Activated CD8-positive, alpha-beta memory T cell treated with anti-CD3 and anti-CD28 coated beads, Interleukin-2, amount 10 ng/mL, durations not matched to agents 7 days and 5 days (primary cell): ENCODE results near the gene PCDHA10. TPM values are rescaled to one million over a fixed set of nuclear protein-coding genes. Genes with fewer than 3 reads are reported as not detected.
"Not testable (repeated sequence)": the region's sequence is repeated elsewhere in the genome, so short reads cannot be mapped to it uniquely, and the experiment has no call there.

Experiments used
- ATAC-seq: fragments of 150-1000 bp; cut with Tn5 transposase; one replicate; pipeline ENCODE4 v1.10.0; 2021; ENCODE audit warnings: moderate library complexity
- CTCF ChIA-PET: fragments of 350-600 bp; sonication (Branson Sonifier 250); formaldehyde crosslinking; loops from one replicate; lab custom pipeline; 2021; ENCODE audit warnings: antibody characterized with exemption; lab: Charles Lee
- DNase-seq: peaks from one replicate; pipeline ENCODE4 v3.0.0-alpha.2; 2020
- H3K27ac Mint-ChIP-seq: one replicate; pipeline ENCODE4 v1.8.0; 2021; ENCODE audit warnings: mild to moderate bottlenecking, mixed read lengths
- H3K27me3 Mint-ChIP-seq: one replicate; pipeline ENCODE4 v1.8.0; 2021; ENCODE audit warnings: mixed read lengths
- H3K36me3 Mint-ChIP-seq: one replicate; pipeline ENCODE4 v1.8.0; 2021; ENCODE audit warnings: mild to moderate bottlenecking, mixed read lengths
- H3K4me1 Mint-ChIP-seq: one replicate; pipeline ENCODE4 v1.8.0; 2021; ENCODE audit warnings: mixed read lengths
- H3K4me3 Mint-ChIP-seq: one replicate; pipeline ENCODE4 v1.8.0; 2021; ENCODE audit warnings: mild to moderate bottlenecking, moderate library complexity, mixed read lengths
- H3K9me3 Mint-ChIP-seq: one replicate; pipeline ENCODE4 v1.8.0; 2022; ENCODE audit warnings: low read depth, mixed read lengths
- total RNA-seq, 2 experiments: library from RNA; stranded (reverse); gene quantifications; one replicate each; pipeline ENCODE4 v1.2.3, GENCODE V29; 2021

Gene PCDHA10
- not detected for total RNA-seq

GRCh38 chr5:140855772-140856674, at the start of gene PCDHA10:
TSS of gene PCDHA10 (plus strand) at chr5:140855897. CDS start at chr5:140856049, 152 bp downstream.
- ATAC-seq = no peak
- no peak within 1 kb of the TSS for H3K27ac Mint-ChIP-seq
- H3K36me3 Mint-ChIP-seq = peaks cover 5% of the 10 kb centered on the region
- no peak within 1 kb of the TSS for H3K4me3 Mint-ChIP-seq
- CTCF ChIA-PET = no interaction called here
- H3K27me3 Mint-ChIP-seq = peaks cover 9% of the 10 kb centered on the region
- DNase-seq = no peak
- peaks cover 13% of the 10 kb centered on the region for H3K9me3 Mint-ChIP-seq
- H3K4me1 Mint-ChIP-seq = no peaks in the 10 kb centered on the region

DNA sequence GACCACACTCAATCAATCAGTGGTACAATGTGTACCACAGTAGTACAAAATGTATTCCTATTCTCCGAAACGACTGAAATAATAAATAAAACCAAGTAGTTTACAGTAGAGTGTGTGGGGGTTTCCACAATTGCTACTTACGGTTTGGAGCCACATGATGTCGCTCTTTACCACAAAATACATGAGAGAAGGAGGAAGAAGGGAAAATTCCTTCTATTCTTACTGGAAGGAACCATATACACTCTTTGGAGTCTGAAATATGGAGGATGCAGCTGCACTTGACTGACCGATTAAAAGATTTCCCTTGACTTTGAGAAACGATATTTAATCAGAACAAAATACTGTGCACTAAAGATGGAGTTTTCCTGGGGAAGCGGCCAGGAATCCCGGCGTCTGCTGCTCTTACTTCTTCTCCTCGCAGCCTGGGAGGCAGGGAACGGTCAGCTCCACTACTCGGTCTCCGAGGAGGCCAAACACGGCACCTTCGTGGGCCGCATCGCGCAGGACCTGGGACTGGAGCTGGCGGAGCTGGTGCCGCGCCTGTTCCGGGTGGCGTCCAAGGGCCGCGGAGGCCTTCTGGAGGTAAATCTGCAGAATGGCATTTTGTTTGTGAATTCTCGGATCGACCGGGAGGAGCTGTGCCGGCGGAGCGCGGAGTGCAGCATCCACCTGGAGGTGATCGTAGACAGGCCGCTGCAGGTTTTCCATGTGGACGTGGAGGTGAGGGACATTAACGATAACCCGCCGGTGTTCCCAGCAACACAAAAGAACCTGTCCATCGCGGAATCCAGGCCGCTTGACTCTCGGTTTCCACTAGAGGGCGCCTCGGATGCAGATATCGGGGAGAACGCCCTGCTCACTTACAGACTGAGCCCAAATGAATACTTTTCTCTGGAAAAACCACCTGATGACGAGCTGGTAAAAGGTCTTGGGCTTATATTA, 48.6 kb upstream of the PCDHA10 start, which contains the start of gene PCDHA4:
Gene PCDHA4, plus strand, starts transcription at position 235 of the 942 bp plus-strand sequence.
- ATAC-seq = no peak
- Mint-ChIP-seq H3K4me1 (no peaks in the 10 kb centered on the region), H3K9me3 (peaks cover 19% of the 10 kb centered on the region), H3K36me3 (peaks cover 2% of the 10 kb centered on the region), H3K4me3 (no peak within 1 kb of the TSS), H3K27ac (no peak within 1 kb of the TSS), H3K27me3 (no peaks in the 10 kb centered on the region)
- DNase-seq = no peak
- CTCF ChIA-PET = no interaction called here

DNA sequence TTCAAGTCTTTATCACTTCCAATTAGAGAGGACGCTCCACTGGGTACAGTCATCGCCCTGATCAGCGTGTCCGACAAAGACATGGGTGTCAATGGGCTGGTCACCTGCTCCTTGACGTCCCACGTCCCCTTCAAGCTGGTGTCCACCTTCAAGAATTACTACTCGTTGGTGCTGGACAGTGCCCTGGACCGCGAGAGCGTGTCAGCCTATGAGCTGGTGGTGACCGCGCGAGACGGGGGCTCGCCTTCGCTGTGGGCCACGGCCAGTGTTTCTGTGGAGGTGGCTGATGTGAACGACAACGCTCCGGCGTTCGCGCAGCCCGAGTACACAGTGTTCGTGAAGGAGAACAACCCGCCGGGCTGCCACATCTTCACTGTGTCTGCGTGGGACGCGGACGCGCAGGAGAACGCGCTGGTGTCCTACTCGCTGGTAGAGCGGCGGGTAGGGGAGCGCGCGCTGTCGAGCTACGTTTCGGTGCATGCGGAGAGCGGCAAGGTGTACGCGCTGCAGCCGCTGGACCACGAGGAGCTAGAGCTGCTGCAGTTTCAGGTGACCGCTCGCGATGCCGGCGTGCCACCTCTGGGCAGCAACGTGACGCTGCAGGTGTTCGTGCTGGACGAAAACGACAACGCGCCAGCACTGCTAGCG, 47.3 kb upstream of the PCDHA10 start:
- ATAC-seq, H3K27ac Mint-ChIP-seq, H3K27me3 Mint-ChIP-seq, H3K4me1 Mint-ChIP-seq, CTCF ChIA-PET, H3K36me3 Mint-ChIP-seq, H3K4me3 Mint-ChIP-seq, DNase-seq: not testable (repeated sequence)
- H3K9me3 Mint-ChIP-seq = peaks cover 21% of the 10 kb centered on the region

GRCh38 chr5:140808889-140809291, 46.8 kb upstream of the PCDHA10 start:
- Mint-ChIP-seq H3K27me3 (no peaks in the 10 kb centered on the region), H3K4me3 (no peak overlapping the region), H3K36me3 (peaks cover 2% of the 10 kb centered on the region), H3K4me1 (no peaks in the 10 kb centered on the region), H3K9me3 (peaks cover 19% of the 10 kb centered on the region), H3K27ac (no peak overlapping the region)
- ATAC-seq (no peak), DNase-seq (no peak)
- CTCF ChIA-PET = no interaction called here

DNA sequence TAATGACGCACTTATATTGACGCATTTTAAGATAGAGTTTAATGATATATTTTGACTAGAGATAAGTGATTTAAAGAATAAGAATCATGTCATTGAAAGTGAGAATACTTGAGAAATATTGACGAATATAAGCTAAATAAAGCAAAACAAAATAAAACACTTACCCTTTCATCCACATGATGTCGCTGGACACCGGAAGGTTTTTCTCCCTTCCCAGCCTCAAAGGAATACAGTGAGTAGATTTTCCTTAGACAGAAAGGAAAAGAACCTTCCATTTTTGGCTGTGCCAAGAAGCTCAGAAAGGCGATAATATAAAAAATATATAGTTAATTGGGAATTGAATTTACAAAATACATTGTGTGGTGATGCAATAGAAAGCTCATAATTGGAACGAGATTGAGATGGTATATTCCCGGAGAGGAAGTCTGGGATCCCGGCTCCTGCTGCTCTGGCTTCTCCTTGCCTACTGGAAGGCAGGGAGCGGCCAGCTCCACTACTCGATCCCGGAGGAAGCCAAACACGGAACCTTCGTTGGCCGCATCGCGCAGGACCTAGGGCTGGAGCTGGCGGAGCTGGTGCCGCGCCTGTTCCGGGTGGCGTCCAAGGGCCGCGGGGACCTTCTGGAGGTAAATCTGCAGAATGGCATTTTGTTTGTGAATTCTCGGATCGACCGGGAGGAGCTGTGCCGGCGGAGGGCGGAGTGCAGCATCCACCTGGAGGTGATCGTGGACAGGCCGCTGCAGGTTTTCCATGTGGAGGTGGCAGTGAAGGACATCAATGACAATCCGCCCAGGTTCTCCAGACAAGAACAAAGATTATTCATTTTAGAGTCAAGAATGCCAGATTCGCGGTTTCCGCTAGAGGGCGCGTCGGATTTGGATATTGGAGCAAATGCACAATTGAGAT, 34.1 kb upstream of the PCDHA10 start, which contains the start of gene PCDHA5:
Gene PCDHA5, plus strand, starts transcription at position 239 of the 906 bp plus-strand sequence.
- H3K36me3 Mint-ChIP-seq = peaks cover 1% of the 10 kb centered on the region
- H3K27ac Mint-ChIP-seq = no peak within 1 kb of the TSS
- peaks cover 2% of the 10 kb centered on the region for H3K27me3 Mint-ChIP-seq
- no peaks in the 10 kb centered on the region for H3K4me1 Mint-ChIP-seq
- no peak within 1 kb of the TSS for H3K4me3 Mint-ChIP-seq
- CTCF ChIA-PET = no interaction called here
- H3K9me3 Mint-ChIP-seq = peaks cover 6% of the 10 kb centered on the region
- ATAC-seq = no peak
- no peak for DNase-seq

GRCh38 chr5:140822281-140822629, 33.4 kb upstream of the PCDHA10 start:
- Mint-ChIP-seq H3K36me3 (peaks cover 3% of the 10 kb centered on the region), H3K27ac (no peak overlapping the region), H3K9me3 (peaks cover 7% of the 10 kb centered on the region), H3K4me1 (no peaks in the 10 kb centered on the region), H3K27me3 (peaks cover 6% of the 10 kb centered on the region), H3K4me3 (no peak overlapping the region)
- DNase-seq (no peak), ATAC-seq (no peak)
- CTCF ChIA-PET = no interaction called here

GRCh38 chr5:140822969-140823368, 32.7 kb upstream of the PCDHA10 start:
- H3K36me3 Mint-ChIP-seq, H3K4me1 Mint-ChIP-seq, ATAC-seq, DNase-seq, H3K27me3 Mint-ChIP-seq, H3K9me3 Mint-ChIP-seq, H3K4me3 Mint-ChIP-seq, H3K27ac Mint-ChIP-seq, CTCF ChIA-PET: not testable (repeated sequence)

DNA sequence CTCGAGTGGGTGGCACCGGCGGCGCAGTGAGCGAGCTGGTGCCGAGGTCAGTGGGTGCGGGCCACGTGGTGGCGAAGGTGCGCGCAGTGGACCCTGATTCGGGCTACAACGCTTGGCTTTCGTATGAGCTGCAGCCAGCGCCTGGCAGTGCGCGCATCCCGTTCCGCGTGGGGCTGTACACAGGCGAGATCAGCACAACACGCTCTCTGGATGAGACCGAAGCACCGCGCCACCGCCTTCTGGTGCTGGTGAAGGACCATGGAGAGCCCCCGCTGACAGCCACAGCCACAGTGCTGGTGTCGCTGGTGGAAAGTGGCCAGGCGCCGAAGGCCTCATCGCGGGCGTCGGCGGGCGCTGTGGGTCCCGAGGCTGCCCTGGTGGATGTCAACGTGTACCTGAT, 32.2 kb upstream of the PCDHA10 start:
- peaks cover 10% of the 10 kb centered on the region for H3K27me3 Mint-ChIP-seq
- H3K9me3 Mint-ChIP-seq = peaks cover 10% of the 10 kb centered on the region
- H3K27ac Mint-ChIP-seq = no peak overlapping the region
- peaks cover 3% of the 10 kb centered on the region for H3K36me3 Mint-ChIP-seq
- no peak overlapping the region for H3K4me3 Mint-ChIP-seq
- H3K4me1 Mint-ChIP-seq = no peaks in the 10 kb centered on the region
- ATAC-seq (no peak), DNase-seq (no peak)
- CTCF ChIA-PET = no interaction called here

DNA sequence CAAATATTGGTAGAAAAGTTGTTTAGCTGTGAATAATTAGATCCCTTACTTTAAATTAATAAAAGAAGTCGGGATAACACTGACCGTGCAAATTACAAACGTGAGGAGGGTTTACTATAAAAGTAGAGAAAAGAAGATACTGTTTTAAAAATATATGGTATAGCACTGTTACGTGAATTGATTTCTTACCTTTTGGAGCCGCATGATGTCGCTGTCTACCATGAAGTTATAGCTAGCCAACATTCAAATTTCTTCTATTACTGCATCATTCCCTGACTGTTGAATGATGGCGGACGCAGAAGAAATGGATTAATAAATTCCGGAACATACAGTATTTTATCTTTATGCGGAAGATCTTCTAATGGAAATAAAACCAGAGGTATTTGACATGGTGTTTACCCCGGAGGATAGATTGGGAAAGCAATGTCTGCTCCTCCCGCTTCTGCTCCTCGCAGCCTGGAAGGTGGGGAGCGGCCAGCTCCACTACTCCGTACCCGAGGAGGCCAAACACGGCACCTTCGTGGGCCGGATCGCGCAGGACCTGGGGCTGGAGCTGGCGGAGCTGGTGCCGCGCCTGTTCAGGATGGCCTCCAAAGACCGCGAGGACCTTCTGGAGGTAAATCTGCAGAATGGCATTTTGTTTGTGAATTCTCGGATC, 27.9 kb upstream of the PCDHA10 start, which contains the start of gene PCDHA6:
Gene PCDHA6, plus strand, starts transcription at position 257 of the 658 bp plus-strand sequence. Its CDS starts 132 bp downstream, at position 389.
- Mint-ChIP-seq H3K9me3 (peaks cover 12% of the 10 kb centered on the region), H3K4me3 (no peak within 1 kb of the TSS), H3K36me3 (peaks cover 2% of the 10 kb centered on the region), H3K27ac (no peak within 1 kb of the TSS), H3K27me3 (peaks cover 12% of the 10 kb centered on the region), H3K4me1 (no peaks in the 10 kb centered on the region)
- ATAC-seq (no peak), DNase-seq (no peak)
- CTCF ChIA-PET = no interaction called here

DNA sequence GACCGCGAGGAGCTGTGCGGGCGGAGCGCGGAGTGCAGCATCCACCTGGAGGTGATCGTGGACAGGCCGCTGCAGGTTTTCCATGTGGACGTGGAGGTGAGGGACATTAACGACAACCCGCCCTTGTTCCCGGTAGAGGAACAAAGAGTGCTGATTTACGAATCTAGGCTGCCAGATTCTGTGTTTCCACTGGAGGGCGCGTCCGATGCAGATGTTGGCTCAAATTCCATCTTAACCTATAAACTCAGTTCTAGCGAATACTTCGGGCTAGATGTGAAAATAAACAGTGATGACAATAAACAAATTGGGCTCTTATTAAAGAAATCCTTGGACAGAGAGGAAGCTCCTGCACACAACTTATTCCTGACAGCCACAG, 27.3 kb upstream of the PCDHA10 start:
- no peak overlapping the region for H3K4me3 Mint-ChIP-seq
- H3K27me3 Mint-ChIP-seq = peaks cover 12% of the 10 kb centered on the region
- H3K36me3 Mint-ChIP-seq = peaks cover 2% of the 10 kb centered on the region
- no peak overlapping the region for H3K27ac Mint-ChIP-seq
- ATAC-seq = no peak
- H3K4me1 Mint-ChIP-seq = no peaks in the 10 kb centered on the region
- peaks cover 15% of the 10 kb centered on the region for H3K9me3 Mint-ChIP-seq
- CTCF ChIA-PET = no interaction called here
- no peak for DNase-seq

DNA sequence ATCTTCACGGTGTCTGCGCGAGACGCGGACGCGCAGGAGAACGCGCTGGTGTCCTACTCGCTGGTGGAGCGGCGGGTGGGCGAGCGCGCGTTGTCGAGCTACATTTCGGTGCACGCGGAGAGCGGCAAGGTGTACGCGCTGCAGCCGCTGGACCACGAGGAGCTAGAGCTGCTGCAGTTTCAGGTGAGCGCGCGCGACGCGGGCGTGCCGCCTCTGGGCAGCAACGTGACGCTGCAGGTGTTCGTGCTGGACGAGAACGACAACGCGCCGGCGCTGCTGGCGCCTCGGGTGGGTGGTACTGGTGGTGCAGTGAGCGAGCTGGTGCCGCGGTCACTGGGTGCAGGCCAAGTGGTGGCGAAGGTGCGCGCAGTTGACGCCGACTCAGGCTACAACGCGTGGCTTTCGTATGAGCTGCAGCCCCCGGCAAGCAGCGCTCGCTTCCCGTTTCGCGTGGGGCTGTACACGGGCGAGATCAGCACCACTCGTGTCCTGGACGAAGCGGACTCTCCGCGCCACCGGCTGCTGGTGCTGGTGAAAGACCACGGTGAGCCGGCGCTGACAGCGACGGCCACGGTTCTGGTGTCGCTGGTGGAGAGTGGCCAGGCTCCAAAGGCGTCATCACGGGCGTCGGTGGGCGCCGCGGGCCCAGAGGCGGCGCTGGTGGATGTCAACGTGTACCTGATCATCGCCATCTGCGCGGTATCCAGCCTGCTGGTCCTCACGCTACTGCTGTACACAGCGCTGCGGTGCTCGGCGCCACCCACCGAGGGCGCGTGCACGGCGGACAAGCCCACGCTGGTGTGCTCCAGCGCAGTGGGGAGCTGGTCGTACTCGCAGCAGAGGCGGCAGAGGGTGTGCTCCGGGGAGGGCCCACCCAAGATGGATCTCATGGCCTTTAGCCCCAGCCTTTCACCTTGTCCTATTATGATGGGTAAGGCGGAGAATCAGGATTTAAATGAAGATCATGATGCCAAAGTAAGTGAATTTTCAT, 25.9 kb upstream of the PCDHA10 start:
- H3K36me3 Mint-ChIP-seq, ATAC-seq, H3K4me1 Mint-ChIP-seq, DNase-seq, H3K27ac Mint-ChIP-seq, H3K4me3 Mint-ChIP-seq: not testable (repeated sequence)
- Mint-ChIP-seq H3K27me3 (peaks cover 14% of the 10 kb centered on the region), H3K9me3 (peaks cover 17% of the 10 kb centered on the region)
- CTCF ChIA-PET = interaction anchor here (1.1 kb wide), 1 partner anchor 211 kb away, joined by 3 read pairs; no protein-coding TSS in a partner anchor
